ENCODE data around the gene DUSP6.
A peak's percentile ranks its signal among the peaks of the same experiment; 100 is the strongest.

The DUSP6 gene

DNA sequence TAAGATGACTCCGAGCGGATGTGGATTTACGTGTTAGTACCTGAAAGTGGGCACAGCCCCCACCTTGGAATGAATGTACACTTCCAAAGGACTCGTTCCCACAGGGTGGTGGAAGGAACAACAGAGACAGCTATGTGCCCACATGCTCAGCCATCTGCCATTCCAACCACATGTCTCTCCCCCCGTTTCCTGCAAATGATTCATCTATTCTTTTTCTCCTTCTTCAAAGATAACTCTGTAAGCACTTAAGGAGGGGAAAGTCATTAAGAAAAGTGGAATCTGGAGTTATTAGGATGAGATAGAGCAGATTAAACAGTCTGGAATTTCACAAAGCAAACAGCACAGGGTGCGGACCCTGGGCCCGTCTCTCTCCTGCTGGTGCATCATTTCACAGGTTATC is 18.5 kb upstream of the DUSP6 start:
- TF ChIP-seq, protein P1, sequence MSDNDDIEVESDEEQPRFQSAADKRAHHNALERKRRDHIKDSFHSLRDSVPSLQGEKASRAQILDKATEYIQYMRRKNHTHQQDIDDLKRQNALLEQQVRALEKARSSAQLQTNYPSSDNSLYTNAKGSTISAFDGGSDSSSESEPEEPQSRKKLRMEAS (IDR thresholded peaks at IDR 0.05; ENCODE audit: low read depth, low read length) = peak; percentile 79
- TF ChIP-seq POLR2A (IDR thresholded peaks at IDR 0.05; ENCODE audit: extremely low read depth, insufficient read length) = no peak
- TF ChIP-seq MYC (IDR thresholded peaks at IDR 0.05; ENCODE audit: low read depth, low read length) = peak; percentile 58
- TF ChIP-seq, protein P2, sequence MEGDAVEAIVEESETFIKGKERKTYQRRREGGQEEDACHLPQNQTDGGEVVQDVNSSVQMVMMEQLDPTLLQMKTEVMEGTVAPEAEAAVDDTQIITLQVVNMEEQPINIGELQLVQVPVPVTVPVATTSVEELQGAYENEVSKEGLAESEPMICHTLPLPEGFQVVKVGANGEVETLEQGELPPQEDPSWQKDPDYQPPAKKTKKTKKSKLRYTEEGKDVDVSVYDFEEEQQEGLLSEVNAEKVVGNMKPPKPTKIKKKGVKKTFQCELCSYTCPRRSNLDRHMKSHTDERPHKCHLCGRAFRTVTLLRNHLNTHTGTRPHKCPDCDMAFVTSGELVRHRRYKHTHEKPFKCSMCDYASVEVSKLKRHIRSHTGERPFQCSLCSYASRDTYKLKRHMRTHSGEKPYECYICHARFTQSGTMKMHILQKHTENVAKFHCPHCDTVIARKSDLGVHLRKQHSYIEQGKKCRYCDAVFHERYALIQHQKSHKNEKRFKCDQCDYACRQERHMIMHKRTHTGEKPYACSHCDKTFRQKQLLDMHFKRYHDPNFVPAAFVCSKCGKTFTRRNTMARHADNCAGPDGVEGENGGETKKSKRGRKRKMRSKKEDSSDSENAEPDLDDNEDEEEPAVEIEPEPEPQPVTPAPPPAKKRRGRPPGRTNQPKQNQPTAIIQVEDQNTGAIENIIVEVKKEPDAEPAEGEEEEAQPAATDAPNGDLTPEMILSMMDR (IDR thresholded peaks at IDR 0.05; ENCODE audit: low read depth, low read length) = no peak
- DNase-seq (ENCODE audit: low read depth) = peak; percentile 82

GRCh38 chr12:89370421-89370831 is 18.1 kb upstream of the DUSP6 start:
- no peak overlapping the region for H3K4me3 ChIP-seq (ENCODE audit: low read depth, low read length)
- TF ChIP-seq, protein P1 (IDR thresholded peaks at IDR 0.05; ENCODE audit: low read depth, low read length) = no peak
- TF ChIP-seq MYC (IDR thresholded peaks at IDR 0.05; ENCODE audit: low read depth, low read length) (no peak), POLR2A (IDR thresholded peaks at IDR 0.05; ENCODE audit: extremely low read depth, insufficient read length) (no peak)
- TF ChIP-seq, protein P2 (IDR thresholded peaks at IDR 0.05; ENCODE audit: low read depth, low read length) = no peak
- DNase-seq (ENCODE audit: low read depth) = peak; percentile 75

More for the DNA sequence above, 18.5 kb upstream of the DUSP6 start:
- no peak overlapping the region for H3K4me3 ChIP-seq (ENCODE audit: low read depth, low read length)

GRCh38 chr12:89369166-89369565 is 16.9 kb upstream of the DUSP6 start:
- no peak overlapping the region for H3K4me3 ChIP-seq (ENCODE audit: low read depth, low read length)
- TF ChIP-seq, protein P2 (IDR thresholded peaks at IDR 0.05; ENCODE audit: low read depth, low read length) = no peak
- TF ChIP-seq MYC (IDR thresholded peaks at IDR 0.05; ENCODE audit: low read depth, low read length) (no peak), POLR2A (IDR thresholded peaks at IDR 0.05; ENCODE audit: extremely low read depth, insufficient read length) (no peak)
- TF ChIP-seq, protein P1 (IDR thresholded peaks at IDR 0.05; ENCODE audit: low read depth, low read length) = no peak
- DNase-seq (ENCODE audit: low read depth) = no peak

DNA sequence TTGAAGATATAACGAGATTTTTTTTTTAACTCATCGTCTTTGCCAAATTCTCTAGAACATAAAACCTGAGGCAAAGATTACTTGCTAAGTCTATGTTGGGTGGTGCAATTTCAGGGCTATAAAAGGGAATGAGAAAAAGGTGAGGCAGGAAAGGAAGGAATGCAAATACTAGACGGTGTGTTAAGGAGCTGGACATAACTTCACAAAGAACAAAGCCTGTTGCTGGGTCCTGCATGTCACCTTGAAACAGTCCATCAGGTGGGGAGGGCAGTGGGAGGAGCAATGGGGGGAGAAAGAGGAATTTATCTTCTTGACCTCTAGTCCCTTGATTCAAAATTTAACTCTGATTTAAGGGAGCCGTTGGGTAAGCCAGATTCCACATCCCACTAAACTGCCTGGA is 16.1 kb upstream of the DUSP6 start:
- TF ChIP-seq, protein P2 (IDR thresholded peaks at IDR 0.05; ENCODE audit: low read depth, low read length) = no peak
- TF ChIP-seq, protein P1 (IDR thresholded peaks at IDR 0.05; ENCODE audit: low read depth, low read length) = no peak

DNA sequence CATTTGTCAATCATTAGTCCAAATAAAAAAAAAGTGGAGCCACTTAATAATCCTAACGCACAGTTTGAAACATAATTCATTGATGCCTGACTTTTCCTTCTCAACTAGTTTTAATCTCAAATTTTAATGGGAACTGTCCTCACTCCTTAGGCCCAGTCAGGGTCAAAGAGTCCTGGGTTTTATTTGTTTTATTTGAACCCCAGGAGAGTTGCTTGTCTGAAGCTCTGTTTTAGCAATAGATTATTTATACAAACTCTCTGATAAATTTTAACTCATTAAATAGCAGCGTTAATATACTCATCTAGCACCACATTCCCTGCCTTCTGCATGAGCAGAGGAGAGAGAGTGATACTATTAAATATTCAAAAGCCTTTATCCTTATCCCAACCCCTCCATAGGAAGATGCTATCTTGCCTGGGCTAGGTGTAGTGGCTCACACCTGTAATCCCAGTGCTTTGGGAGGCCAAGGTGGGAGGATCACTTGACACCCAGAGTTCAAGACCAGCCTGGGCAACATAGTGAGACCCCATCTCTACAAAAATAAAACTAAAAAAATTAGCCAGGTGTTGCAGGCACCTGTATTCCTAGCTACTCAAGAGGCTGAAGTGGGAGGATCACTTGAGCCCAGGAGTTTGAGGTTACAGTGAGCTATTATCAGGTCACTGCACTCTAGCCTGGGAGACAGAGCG is 14.5 kb upstream of the DUSP6 start:
- TF ChIP-seq MYC (IDR thresholded peaks at IDR 0.05; ENCODE audit: low read depth, low read length) (no peak), POLR2A (IDR thresholded peaks at IDR 0.05; ENCODE audit: extremely low read depth, insufficient read length) (no peak)
- TF ChIP-seq, protein P2 (IDR thresholded peaks at IDR 0.05; ENCODE audit: low read depth, low read length) = no peak
- TF ChIP-seq, protein P1 (IDR thresholded peaks at IDR 0.05; ENCODE audit: low read depth, low read length) = no peak
- H3K4me3 ChIP-seq (ENCODE audit: low read depth, low read length) = no peak overlapping the region
- no peak for DNase-seq (ENCODE audit: low read depth)

More for the DNA sequence above, 16.1 kb upstream of the DUSP6 start:
- no peak for DNase-seq (ENCODE audit: low read depth)
- no peak overlapping the region for H3K4me3 ChIP-seq (ENCODE audit: low read depth, low read length)

Data from NB4 (cell line).